Activated CD4-positive, alpha-beta memory T cell treated with anti-CD3 and anti-CD28 coated beads for 36 hours (primary cell): ENCODE measurements around the gene SLC17A8. TPM values are rescaled to one million over a fixed set of nuclear protein-coding genes. Genes with fewer than 3 reads are reported as not detected.
"Not testable (repeated sequence)": the region's sequence is repeated elsewhere in the genome, so short reads cannot be mapped to it uniquely, and the experiment has no call there.

Experiments used
- CTCF ChIA-PET: fragments of 350-600 bp; sonication (Branson Sonifier 250); formaldehyde crosslinking; loops from one replicate; lab custom pipeline; 2021; ENCODE audit warnings: antibody characterized with exemption, inconsistent platforms; lab: Charles Lee
- POLR2A ChIA-PET: fragments of 350-600 bp; sonication (Branson Sonifier 250); formaldehyde crosslinking; loops from one replicate; lab custom pipeline; 2021; ENCODE audit warnings: antibody characterized with exemption; lab: Charles Lee
- DNase-seq: peaks from one replicate; pipeline ENCODE4 v3.0.0-alpha.2; 2020
- H3K27ac Mint-ChIP-seq: one replicate; pipeline ENCODE4 v1.8.0; 2021; ENCODE audit warnings: mixed read lengths
- H3K27me3 Mint-ChIP-seq: one replicate; pipeline ENCODE4 v1.8.0; 2021; ENCODE audit warnings: mixed read lengths
- H3K36me3 Mint-ChIP-seq: one replicate; pipeline ENCODE4 v1.8.0; 2021; ENCODE audit warnings: mixed read lengths
- H3K4me1 Mint-ChIP-seq: one replicate; pipeline ENCODE4 v1.8.0; 2021; ENCODE audit warnings: low read depth, mixed read lengths
- H3K4me3 Mint-ChIP-seq: one replicate; pipeline ENCODE4 v1.8.0; 2021; ENCODE audit warnings: mild to moderate bottlenecking, mixed read lengths
- H3K9me3 Mint-ChIP-seq: one replicate; pipeline ENCODE4 v1.8.0; 2021; ENCODE audit warnings: mixed read lengths
- intact Hi-C: fragments of 100-400 bp; cut with micrococcal nuclease; formaldehyde crosslinking; loops from one replicate; pipeline ENCODE4 v1.15.1; 2023
- total RNA-seq, 2 experiments: library from RNA; stranded (reverse); gene quantifications; one replicate each; pipeline ENCODE4 v1.2.3, GENCODE V29; 2021

Gene SLC17A8
- total RNA-seq, 2 experiments from 2014 or later, result not detected

- intact Hi-C loops, result no loop called here
- POLR2A ChIA-PET, result no interaction called here
- Mint-ChIP-seq H3K4me3 (no peak overlapping the region), H3K27me3 (no peaks in the 10 kb centered on the region), H3K36me3 (no peaks in the 10 kb centered on the region), H3K9me3 (no peaks in the 10 kb centered on the region), H3K4me1 (no peaks in the 10 kb centered on the region), H3K27ac (no peak overlapping the region)
- CTCF ChIA-PET, result no interaction called here
- no peak for DNase-seq
Measured at GRCh38 chr12:100399095-100399494, 42.2 kb downstream of the SLC17A8 start.

DNA sequence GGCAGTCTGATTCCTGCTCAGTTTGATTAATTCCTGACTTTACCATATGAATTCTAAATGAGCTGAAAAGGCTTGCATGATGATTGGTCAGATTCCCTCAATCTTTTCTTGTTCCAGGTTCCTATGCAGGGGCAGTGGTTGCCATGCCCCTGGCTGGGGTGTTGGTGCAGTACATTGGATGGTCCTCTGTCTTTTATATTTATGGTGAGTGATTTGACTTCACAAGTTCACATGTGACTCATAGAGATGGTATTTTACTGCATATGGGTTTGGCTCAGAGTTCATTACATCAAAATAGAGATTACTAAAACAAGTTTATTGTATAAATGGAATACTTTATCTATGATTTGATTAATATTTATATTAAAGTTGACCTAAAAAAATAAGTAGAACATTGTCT is 44.8 kb downstream of the SLC17A8 start:
- no peak overlapping the region for H3K4me3 Mint-ChIP-seq
- H3K9me3 Mint-ChIP-seq, result no peaks in the 10 kb centered on the region
- H3K27me3 Mint-ChIP-seq, result peaks cover under 1% of the 10 kb centered on the region
- CTCF ChIA-PET, result no interaction called here
- H3K27ac Mint-ChIP-seq, result no peak overlapping the region
- POLR2A ChIA-PET, result no interaction called here
- H3K36me3 Mint-ChIP-seq, result no peaks in the 10 kb centered on the region
- no peak for DNase-seq
- intact Hi-C loops, result no loop called here
- no peaks in the 10 kb centered on the region for H3K4me1 Mint-ChIP-seq

DNA sequence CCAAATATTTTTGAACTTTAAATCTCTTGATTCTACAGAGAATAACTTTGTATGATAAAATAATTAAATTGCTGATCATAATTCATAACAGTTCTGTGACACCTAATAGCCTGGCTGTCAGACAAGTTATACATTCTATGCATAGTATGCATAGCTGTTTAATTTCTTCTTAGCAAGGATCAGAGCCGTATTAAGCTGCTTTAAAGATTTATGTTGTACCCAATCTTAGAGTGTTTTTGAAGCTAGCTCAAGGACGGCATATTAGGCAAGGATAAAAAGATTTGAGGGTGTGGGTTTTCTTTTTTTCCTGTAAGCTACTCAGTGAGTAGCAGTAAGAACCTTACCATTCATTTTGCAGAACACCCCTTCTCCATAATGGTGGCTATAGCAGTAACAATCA is 45.9 kb downstream of the SLC17A8 start:
- DNase-seq, result no peak
- POLR2A ChIA-PET, result no interaction called here
- CTCF ChIA-PET, result no interaction called here
- Mint-ChIP-seq H3K27me3 (peaks cover 2% of the 10 kb centered on the region), H3K27ac (no peak overlapping the region), H3K4me3 (no peak overlapping the region), H3K36me3 (no peaks in the 10 kb centered on the region), H3K4me1 (no peaks in the 10 kb centered on the region), H3K9me3 (no peaks in the 10 kb centered on the region)
- intact Hi-C loops, result no loop called here

DNA sequence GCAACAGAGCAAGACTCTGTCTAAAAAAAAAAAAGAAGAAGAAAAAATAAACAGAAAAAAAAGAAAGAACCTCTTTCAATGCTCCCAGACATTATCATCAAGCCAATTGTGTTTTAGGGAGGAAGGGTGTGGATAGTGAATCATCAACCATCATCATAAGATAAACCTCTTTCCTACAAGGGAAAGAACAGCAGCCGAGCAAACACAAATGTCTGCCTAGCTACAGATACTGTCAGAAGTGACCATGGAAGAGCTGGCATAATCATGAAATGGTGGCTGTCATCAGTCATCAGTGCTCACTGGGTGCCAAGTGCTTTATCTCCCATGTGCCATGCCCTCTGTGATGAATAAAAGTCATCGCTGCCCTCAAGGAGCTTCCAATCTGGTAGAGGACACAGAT is 46.6 kb downstream of the SLC17A8 start:
- POLR2A ChIA-PET, result no interaction called here
- Mint-ChIP-seq H3K27me3 (peaks cover 2% of the 10 kb centered on the region), H3K36me3 (no peaks in the 10 kb centered on the region), H3K27ac (no peak overlapping the region), H3K4me3 (no peak overlapping the region), H3K4me1 (no peaks in the 10 kb centered on the region), H3K9me3 (no peaks in the 10 kb centered on the region)
- intact Hi-C loops, result no loop called here
- CTCF ChIA-PET, result interaction anchor here (0.6 to 2.1 kb wide), 6 partner anchors 10 to 56 kb away, joined by 3 to 9 read pairs (median 4); no protein-coding TSS in a partner anchor
- no peak for DNase-seq

DNA sequence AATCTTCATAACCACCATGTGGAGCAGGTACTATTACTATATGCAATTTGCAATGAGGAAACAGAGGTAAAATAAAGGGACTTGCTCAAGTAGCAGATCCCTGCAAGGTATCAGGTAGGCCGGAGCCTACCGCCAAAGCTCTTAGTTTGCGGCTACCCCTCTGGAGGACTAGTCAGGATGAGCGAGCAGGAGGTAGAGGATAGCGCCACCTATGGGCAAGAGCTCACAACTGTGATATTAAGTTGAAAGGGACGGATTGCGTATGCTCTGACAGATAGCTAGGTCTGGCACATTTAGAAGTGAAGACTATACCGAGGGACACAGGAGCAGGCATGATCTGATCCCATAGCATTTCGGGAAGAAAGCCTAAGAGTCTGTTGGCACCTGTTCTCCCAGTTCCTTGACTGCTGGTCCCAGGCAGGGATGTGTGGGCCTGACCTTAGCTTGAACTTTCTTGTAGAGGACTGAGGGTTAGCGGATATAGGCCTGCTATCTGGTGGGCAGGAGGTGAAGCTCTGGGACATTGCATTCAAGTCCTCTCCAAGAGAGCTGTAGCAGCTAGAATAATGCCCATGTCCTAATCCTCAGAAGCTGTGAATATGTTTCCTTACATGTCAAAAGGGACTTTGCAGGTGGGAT is 48.0 kb downstream of the SLC17A8 start:
- Mint-ChIP-seq H3K9me3 (no peaks in the 10 kb centered on the region), H3K27ac (no peak overlapping the region), H3K4me1 (no peaks in the 10 kb centered on the region), H3K36me3 (no peaks in the 10 kb centered on the region), H3K27me3 (peaks cover 4% of the 10 kb centered on the region), H3K4me3 (no peak overlapping the region)
- POLR2A ChIA-PET, result interaction anchor here (0.6 kb wide), 1 partner anchor 209 kb away, joined by 3 read pairs; no protein-coding TSS in a partner anchor
- intact Hi-C loops, result loop anchor here (1.0 to 2.0 kb wide), 2 partner anchors 170 to 251 kb away; no protein-coding TSS in a partner anchor
- peak; percentile 51 for DNase-seq
- CTCF ChIA-PET, result interaction anchor here (0.6 to 2.1 kb wide), 21 partner anchors 9 to 519 kb away, joined by 3 to 17 read pairs (median 4); partner anchors contain the start of genes DEPDC4 and SCYL2

DNA sequence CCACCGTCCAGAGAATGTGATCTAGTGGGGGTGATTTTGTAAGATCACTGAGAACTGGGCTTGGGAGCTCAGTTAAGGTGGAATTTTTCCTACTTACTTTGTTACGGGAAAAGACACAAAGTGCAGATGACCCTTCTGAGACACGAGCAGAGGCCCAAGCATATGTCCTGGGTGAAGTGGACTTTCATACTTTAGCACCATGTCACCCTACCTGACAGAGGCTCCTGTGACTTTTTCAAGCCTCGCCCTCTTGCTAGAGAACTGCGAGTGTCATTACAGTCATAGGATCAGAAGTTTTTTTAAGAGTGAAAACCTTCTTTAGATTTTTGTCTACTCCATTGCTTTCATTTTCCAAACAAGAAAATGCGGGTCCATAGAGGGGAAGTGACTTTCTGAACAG is 56.1 kb downstream of the SLC17A8 start:
- Mint-ChIP-seq H3K27me3 (peaks cover 12% of the 10 kb centered on the region), H3K36me3 (no peaks in the 10 kb centered on the region), H3K4me1 (no peaks in the 10 kb centered on the region), H3K9me3 (no peaks in the 10 kb centered on the region), H3K27ac (no peak overlapping the region), H3K4me3 (no peak overlapping the region)
- no peak for DNase-seq
- intact Hi-C loops, result no loop called here
- CTCF ChIA-PET, result interaction anchor here (2.1 kb wide), 1 partner anchor 9 kb away, joined by 9 read pairs; no protein-coding TSS in a partner anchor
- POLR2A ChIA-PET, result no interaction called here

- CTCF ChIA-PET, result interaction anchor here (2.1 kb wide), 1 partner anchor 10 kb away, joined by 9 read pairs; no protein-coding TSS in a partner anchor
- H3K36me3 Mint-ChIP-seq, result no peaks in the 10 kb centered on the region
- no peak overlapping the region for H3K4me3 Mint-ChIP-seq
Measured at GRCh38 chr12:100414739-100415138, 57.9 kb downstream of the SLC17A8 start.

DNA sequence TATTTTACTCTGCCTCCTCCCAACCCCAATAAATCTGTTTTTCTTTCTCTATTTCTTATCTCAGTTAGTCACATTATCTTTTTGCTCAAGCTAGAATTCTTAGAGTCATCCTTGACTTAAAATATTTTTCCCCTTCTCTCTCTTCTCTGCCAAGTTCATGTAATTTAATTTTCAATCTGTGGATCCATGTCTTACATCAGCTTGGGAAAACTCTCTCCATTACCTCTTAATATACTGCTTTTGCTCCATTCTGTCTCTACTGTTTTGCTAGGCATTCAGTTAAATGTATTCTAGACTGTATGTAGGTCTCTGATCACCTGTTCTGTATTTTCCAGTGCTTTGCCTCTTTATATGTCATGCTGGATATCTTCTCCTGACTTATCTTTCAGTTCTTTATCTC is 65.8 kb downstream of the SLC17A8 start:
- no peak overlapping the region for H3K4me3 Mint-ChIP-seq
- DNase-seq, result no peak
- H3K4me1 Mint-ChIP-seq, result no peaks in the 10 kb centered on the region
- peaks cover 2% of the 10 kb centered on the region for H3K27me3 Mint-ChIP-seq
- peaks cover 5% of the 10 kb centered on the region for H3K9me3 Mint-ChIP-seq
- POLR2A ChIA-PET, result no interaction called here
- CTCF ChIA-PET, result interaction anchor here (1.0 kb wide), 1 partner anchor 18 kb away, joined by 3 read pairs; no protein-coding TSS in a partner anchor
- intact Hi-C loops, result no loop called here
- H3K27ac Mint-ChIP-seq, result no peak overlapping the region
- no peaks in the 10 kb centered on the region for H3K36me3 Mint-ChIP-seq

More at GRCh38 chr12:100414739-100415138, 57.9 kb downstream of the SLC17A8 start:
- POLR2A ChIA-PET, result no interaction called here
- DNase-seq, result no peak
- H3K27me3 Mint-ChIP-seq, result peaks cover 11% of the 10 kb centered on the region
- no peak overlapping the region for H3K27ac Mint-ChIP-seq
- H3K4me1 Mint-ChIP-seq, result no peaks in the 10 kb centered on the region
- intact Hi-C loops, result no loop called here
- no peaks in the 10 kb centered on the region for H3K9me3 Mint-ChIP-seq

DNA sequence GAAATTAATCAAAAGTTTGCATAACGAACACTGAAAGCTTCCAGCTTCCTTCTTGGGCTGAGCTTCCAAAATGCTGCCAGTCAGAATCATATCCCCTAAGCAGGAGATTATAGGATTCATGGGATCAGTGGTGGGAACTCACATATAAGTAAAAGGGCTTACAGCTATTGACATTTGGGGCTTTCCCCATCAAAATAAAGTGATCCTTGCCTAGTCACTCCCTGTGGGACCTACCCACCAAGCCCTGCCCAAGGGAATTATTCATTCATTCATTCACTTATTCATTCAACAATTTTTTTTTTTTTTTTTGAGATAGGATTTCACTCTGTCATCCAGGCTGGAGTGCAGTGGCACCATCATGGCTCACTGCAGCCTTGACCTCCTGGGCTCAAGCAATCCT is 69.3 kb downstream of the SLC17A8 start:
- no peak for DNase-seq
- Mint-ChIP-seq H3K4me1 (no peaks in the 10 kb centered on the region), H3K9me3 (peaks cover 5% of the 10 kb centered on the region), H3K27me3 (peaks cover 2% of the 10 kb centered on the region), H3K4me3 (no peak overlapping the region), H3K36me3 (no peaks in the 10 kb centered on the region), H3K27ac (no peak overlapping the region)
- POLR2A ChIA-PET, result no interaction called here
- intact Hi-C loops, result no loop called here
- CTCF ChIA-PET, result interaction anchor here (0.7 kb wide), 1 partner anchor 128 kb away, joined by 3 read pairs; no protein-coding TSS in a partner anchor

- Mint-ChIP-seq H3K9me3 (peaks cover 5% of the 10 kb centered on the region), H3K27me3 (peaks cover 2% of the 10 kb centered on the region), H3K4me1 (no peaks in the 10 kb centered on the region), H3K4me3 (no peak overlapping the region), H3K27ac (no peak overlapping the region), H3K36me3 (no peaks in the 10 kb centered on the region)
- DNase-seq, result no peak
- POLR2A ChIA-PET, result no interaction called here
- CTCF ChIA-PET, result no interaction called here
- intact Hi-C loops, result no loop called here
Measured at GRCh38 chr12:100427078-100427477, 70.2 kb downstream of the SLC17A8 start.

DNA sequence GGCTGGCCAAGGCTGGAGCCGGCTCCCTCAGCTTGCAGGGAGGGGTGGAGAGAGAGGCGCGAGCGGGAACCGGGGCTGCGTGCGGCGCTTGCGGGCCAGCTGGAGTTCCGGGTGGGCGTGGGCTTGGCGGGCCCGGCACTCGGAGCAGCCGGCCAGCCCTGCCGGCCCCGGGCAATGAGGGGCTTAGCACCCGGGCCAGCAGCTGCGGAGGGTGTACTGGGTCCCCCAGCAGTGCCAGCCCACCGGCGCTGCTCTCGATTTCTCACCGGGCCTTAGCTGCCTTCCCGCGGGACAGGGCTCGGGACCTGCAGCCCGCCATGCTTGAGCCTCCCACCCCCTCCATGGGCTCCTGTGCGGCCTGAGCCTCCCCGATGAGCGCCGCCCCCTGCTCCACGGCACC is 73.4 kb downstream of the SLC17A8 start:
- H3K27ac Mint-ChIP-seq, H3K4me1 Mint-ChIP-seq, H3K27me3 Mint-ChIP-seq, DNase-seq, intact Hi-C loops, POLR2A ChIA-PET, H3K36me3 Mint-ChIP-seq, H3K4me3 Mint-ChIP-seq, H3K9me3 Mint-ChIP-seq, CTCF ChIA-PET: not testable (repeated sequence)

- ChIA-PET CTCF (interaction anchor here (0.6 kb wide), 1 partner anchor 30 kb away, joined by 5 read pairs; no protein-coding TSS in a partner anchor), POLR2A (no interaction called here)
- Mint-ChIP-seq H3K27me3 (no peaks in the 10 kb centered on the region), H3K4me1 (no peaks in the 10 kb centered on the region), H3K9me3 (no peaks in the 10 kb centered on the region), H3K36me3 (no peaks in the 10 kb centered on the region), H3K4me3 (no peak overlapping the region), H3K27ac (no peak overlapping the region)
- no peak for DNase-seq
- intact Hi-C loops, result no loop called here
Measured at GRCh38 chr12:100433701-100434100, 76.8 kb downstream of the SLC17A8 start.

DNA sequence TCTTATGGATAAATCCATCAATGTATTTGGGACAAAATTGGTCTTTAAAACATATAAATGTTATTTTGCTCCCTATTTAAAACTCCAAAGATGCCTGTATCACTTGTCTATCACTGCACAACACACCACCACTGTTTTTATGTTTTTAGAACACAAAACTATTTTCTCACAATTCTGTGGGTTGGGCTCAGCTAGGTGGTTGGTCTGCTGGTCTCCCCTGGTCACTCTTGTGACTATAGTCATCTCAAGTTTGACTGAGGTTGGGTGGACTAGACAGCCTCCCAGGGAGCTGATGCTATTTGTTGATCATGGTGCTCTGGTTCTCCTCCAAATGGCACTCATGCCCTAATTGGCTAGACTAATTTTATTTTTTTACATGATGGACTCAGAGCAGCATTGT is 77.3 kb downstream of the SLC17A8 start:
- no peaks in the 10 kb centered on the region for H3K36me3 Mint-ChIP-seq
- ChIA-PET POLR2A (no interaction called here), CTCF (no interaction called here)
- no peaks in the 10 kb centered on the region for H3K9me3 Mint-ChIP-seq
- H3K4me1 Mint-ChIP-seq, result no peaks in the 10 kb centered on the region
- DNase-seq, result no peak
- H3K27ac Mint-ChIP-seq, result no peak overlapping the region
- intact Hi-C loops, result no loop called here
- H3K27me3 Mint-ChIP-seq, result no peaks in the 10 kb centered on the region
- no peak overlapping the region for H3K4me3 Mint-ChIP-seq
